ENCODE results near the gene SKI.

Gene SKI

GRCh38 chr1:2353551-2354438 lies 125.7 kb downstream of the SKI start:
- DNase-seq (ENCODE audit: low read depth) = no peak

DNA sequence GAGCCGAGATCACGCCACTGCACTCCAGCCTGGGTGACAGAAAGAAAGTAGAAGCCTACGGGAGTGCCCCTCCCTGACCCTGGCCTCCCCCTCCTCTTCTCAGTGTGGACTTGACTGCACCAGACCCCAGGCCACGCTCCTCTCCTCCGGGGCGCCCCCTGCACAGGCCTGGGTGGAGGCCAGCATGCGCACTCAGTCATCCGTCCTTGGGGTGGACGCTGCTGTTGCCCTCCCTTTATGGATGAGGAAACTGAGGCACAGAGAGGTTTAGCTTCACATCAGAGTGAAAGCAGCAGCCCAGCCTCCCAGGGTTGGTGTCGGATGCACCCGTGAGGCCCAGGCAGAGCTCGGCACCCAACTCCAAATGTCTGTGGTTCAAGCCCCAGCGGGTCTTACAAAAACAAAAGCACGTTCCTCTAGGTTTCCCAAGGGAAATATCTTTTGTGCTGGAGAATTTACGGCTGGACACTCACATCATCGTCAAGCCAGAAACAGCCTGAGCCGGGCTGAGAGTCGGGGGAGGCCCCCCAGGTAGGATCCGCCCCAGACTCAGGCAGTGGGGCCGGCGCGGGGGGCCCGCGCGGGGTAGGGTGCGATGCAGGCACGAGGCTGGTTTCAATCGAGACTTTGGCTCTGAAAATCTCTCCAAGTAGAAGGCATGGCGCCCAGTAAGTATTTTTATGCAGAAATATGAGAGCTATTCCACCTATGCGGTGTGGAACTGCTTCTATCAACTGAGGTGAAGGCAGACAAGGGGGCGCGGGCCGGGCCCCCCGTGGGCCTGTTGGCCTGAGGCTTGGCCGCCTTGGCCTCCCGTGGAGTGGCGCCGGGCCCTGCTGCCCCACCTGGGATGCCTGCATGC lies 126.6 kb downstream of the SKI start:
- no peak for DNase-seq (ENCODE audit: low read depth)

DNA sequence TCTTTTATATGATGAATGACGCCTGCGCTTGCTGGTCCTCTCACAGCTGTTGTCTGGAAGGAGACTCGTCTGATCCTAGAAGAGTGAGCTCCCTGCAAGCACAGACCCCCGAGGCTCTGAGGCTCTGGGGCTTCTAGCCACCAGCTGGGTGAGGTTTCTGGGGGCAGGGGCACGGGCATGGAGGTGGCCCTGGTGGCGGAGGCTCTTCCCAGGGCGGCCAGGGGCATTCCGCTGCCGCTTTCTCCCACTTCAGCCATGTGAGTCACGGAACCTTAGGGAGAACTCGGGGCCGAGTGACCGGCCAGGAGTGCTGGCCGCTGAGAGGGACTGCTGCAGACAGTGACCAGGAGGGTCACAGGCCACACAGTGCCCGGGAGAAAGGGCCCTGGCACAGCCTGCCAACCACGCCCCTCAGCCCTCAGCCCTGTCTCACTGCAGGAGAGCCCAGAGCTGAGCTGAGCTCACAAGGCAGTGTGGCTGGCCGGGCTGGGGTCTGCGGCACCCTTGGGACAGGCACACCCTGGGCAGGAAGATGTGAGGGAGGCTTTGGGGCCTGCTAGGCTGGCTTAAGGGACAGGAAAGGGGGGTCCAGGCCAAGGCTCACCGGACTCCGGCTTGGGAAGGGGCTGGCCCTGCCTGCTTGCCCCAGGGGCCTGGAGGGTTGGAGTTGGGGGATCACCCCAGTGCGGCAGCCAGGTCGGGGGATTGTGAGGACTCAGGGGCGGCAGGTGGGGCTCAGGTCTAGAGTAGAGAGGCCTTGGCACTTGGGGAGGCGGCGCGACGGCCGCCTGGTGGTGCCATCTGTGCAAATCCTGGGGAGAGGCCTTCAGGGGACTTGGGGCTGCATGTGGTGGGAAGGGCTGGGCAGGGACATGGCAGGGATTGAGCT lies 127.5 kb downstream of the SKI start:
- DNase-seq (ENCODE audit: low read depth) = no peak

- DNase-seq (ENCODE audit: low read depth) = no peak
Measured at GRCh38 chr1:2356401-2356800, 128.3 kb downstream of the SKI start.

DNA sequence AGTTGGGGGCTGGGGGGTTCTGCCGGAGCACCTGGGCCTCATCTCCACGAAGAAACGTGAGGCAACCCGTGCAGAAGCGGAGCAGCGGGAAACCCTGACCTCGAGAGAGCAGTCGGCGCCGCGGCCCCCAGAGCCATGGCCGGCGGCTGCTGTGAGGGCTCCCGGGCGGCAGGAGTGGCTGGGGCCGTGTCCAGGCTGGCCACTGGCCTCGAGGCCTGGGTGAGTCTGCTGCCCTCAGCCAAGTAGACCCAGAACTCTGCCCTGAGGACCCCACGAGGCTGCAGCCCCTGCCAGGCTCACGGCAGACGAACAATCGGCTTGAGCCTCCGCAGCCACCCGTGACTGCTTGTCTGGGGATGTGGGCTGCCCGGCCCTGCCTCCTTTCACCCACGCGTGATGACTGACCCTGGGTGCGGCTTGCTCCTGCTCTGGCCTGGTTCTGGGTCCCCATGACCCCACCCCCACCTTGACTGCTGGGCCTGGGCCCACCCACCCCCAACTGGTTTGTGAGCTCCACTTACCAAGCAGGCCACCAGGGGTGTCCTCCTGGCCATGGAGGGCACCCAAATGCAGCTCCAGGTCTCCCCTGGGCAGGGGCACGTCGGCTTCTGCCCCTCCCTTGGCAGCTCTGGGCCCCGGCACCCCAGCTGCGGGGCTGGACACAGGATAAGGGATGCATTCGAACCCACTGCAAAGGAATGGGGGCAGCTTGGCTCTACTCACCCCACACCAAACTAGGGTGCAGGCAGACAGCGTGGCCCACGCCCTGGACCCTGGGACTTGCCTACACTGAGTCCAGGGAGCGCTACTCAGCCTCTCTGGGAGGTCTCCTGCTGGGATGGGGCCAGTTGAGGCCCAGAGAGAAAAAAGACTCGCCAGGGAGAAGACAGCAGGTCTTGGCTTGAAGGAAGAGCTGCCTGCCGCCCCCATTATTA lies 129.1 kb downstream of the SKI start:
- DNase-seq (ENCODE audit: low read depth) = no peak

DNA sequence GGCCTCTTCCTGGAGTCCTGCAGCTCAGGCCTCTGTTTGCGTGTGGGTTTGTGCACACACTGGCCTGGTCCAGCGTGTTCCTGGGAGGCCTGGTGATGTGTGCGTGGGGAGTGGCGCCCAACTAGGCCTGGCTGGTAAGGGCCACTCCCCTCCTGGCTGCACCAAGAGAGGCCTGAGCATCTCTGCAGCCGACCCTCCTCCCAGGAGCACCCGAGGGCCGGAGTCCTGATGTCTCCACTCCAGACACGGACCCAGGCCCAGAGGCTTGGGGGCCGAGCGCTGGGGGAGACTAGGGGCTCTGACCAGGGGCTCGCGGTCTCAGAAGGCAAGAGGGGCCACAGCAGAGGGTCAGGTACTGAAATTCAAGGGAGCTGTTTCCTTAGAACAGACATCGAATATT lies 130.0 kb downstream of the SKI start:
- DNase-seq (ENCODE audit: low read depth) = no peak

DNA sequence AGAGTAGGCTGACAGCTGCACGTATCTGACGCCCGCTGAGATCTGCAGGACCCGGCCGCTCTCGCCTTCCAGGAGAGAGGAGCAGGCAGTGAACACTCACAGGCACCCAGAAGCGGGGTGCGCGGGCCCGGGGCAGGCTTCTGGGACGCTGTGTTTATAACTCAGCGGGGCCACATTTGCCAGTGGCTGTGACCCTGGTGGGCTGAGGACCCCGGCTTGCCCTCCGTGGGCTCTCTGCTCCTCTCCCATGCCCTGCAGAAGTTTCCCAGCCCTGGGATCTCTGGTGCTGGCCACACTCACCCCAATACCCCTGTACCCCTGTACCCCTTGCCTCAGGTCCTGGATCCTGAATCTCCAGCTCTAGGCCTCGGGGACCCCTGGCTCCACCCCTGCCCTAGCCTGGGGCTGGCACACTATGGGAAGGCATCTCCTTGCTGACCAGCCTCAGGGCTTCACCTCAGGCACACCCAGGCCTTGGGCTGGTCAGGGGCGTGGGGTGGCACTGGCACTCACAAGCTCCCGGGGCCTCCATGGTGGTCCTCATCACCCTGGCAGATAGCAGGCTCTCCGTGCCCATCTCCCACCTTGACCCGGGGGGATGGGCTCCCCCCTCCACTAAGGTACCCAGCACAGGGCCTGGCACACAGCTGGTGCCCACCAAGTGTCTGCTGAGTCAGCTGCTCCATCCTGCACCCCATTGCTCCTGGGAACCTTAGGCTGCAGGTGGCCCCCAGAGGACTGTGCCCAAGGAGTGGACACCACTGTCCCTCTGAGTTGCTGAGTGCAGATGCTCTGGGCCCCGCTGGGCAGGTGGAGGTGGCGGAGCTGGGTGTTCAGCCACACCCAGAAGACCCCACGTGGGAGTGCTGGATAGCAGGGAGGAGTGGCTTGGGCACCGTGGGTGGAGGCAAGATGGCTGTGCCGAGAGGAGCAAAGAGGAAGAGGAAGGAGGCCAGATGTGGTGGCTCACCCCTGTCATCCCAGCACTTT lies 130.8 kb downstream of the SKI start:
- no peak for DNase-seq (ENCODE audit: low read depth)
